ENCODE results near the gene IRF1. TPM values are rescaled to one million over a fixed set of nuclear protein-coding genes. Genes with fewer than 3 reads are reported as not detected.

IRF1 gene
- total and polyA plus RNA-seq, 2 experiments from 2014 or later = 5.7 to 6.0 TPM

- H3K27ac ChIP-seq = no peak overlapping the region
- DNase-seq (ENCODE audit: low read depth in 1 of 2, low spot score in 1 of 2) = no peak
- no peaks in the 10 kb centered on the region for H3K27me3 ChIP-seq
- peaks cover 6% of the 10 kb centered on the region for H3K4me1 ChIP-seq (ENCODE audit: low read depth)
- no peak for TF ChIP-seq CTCF (IDR thresholded peaks at IDR 0.05; ENCODE audit: low read depth, low read length)
- no peaks in the 10 kb centered on the region for H3K36me3 ChIP-seq
- H3K4me3 ChIP-seq = no peak overlapping the region
- no peaks in the 10 kb centered on the region for H3K9me3 ChIP-seq (ENCODE audit: low read depth)
Measured at GRCh38 chr5:132473019-132473531, 17.5 kb downstream of the IRF1 start.

- H3K27ac ChIP-seq = no peak overlapping the region
- TF ChIP-seq CTCF (IDR thresholded peaks at IDR 0.05; ENCODE audit: low read depth, low read length) = no peak
- no peak for DNase-seq (ENCODE audit: low read depth in 1 of 2, low spot score in 1 of 2)
- H3K4me3 ChIP-seq = no peak overlapping the region
- H3K4me1 ChIP-seq (ENCODE audit: low read depth) = peaks cover 2% of the 10 kb centered on the region
- H3K27me3 ChIP-seq = no peaks in the 10 kb centered on the region
- H3K9me3 ChIP-seq (ENCODE audit: low read depth) = no peaks in the 10 kb centered on the region
- H3K36me3 ChIP-seq = no peaks in the 10 kb centered on the region
Measured at GRCh38 chr5:132472431-132472830, 18.1 kb downstream of the IRF1 start.

- Histone ChIP-seq H3K27me3 (no peaks in the 10 kb centered on the region), H3K27ac (no peak overlapping the region), H3K4me1 (ENCODE audit: low read depth) (no peaks in the 10 kb centered on the region), H3K36me3 (no peaks in the 10 kb centered on the region), H3K4me3 (no peak overlapping the region), H3K9me3 (ENCODE audit: low read depth) (no peaks in the 10 kb centered on the region)
- no peak for DNase-seq (ENCODE audit: low read depth in 1 of 2, low spot score in 1 of 2)
- no peak for TF ChIP-seq CTCF (IDR thresholded peaks at IDR 0.05; ENCODE audit: low read depth, low read length)
Measured at GRCh38 chr5:132471944-132472343, 18.6 kb downstream of the IRF1 start.

- Histone ChIP-seq H3K9me3 (ENCODE audit: low read depth) (no peaks in the 10 kb centered on the region), H3K27ac (no peak overlapping the region), H3K36me3 (no peaks in the 10 kb centered on the region), H3K27me3 (no peaks in the 10 kb centered on the region), H3K4me3 (no peak overlapping the region), H3K4me1 (ENCODE audit: low read depth) (no peaks in the 10 kb centered on the region)
- no peak for DNase-seq (ENCODE audit: low read depth in 1 of 2, low spot score in 1 of 2)
- no peak for TF ChIP-seq CTCF (IDR thresholded peaks at IDR 0.05; ENCODE audit: low read depth, low read length)
Measured at GRCh38 chr5:132471151-132471907, 19.2 kb downstream of the IRF1 start.

- no peak overlapping the region for H3K27ac ChIP-seq
- no peaks in the 10 kb centered on the region for H3K36me3 ChIP-seq
- H3K9me3 ChIP-seq (ENCODE audit: low read depth) = no peaks in the 10 kb centered on the region
- no peak for TF ChIP-seq CTCF (IDR thresholded peaks at IDR 0.05; ENCODE audit: low read depth, low read length)
- no peaks in the 10 kb centered on the region for H3K27me3 ChIP-seq
- no peak for DNase-seq (ENCODE audit: low read depth in 1 of 2, low spot score in 1 of 2)
- no peaks in the 10 kb centered on the region for H3K4me1 ChIP-seq (ENCODE audit: low read depth)
- H3K4me3 ChIP-seq = no peak overlapping the region
Measured at GRCh38 chr5:132470596-132470995, 20.0 kb downstream of the IRF1 start.
